Measurements from ENCODE around the gene ZNF692.

- TF ChIP-seq CTCF (IDR thresholded peaks at IDR 0.05; ENCODE audit: insufficient read depth, low read length, poor library complexity, severe bottlenecking) (no peak), EZH2phosphoT487 (conservative IDR thresholded peaks at IDR 0.05; ENCODE audit: low read length) (no peak)
Observed at GRCh38 chr1:248850536-248851251, 8.2 kb downstream of the ZNF692 start.

Measured in SU-DHL-6 (cell line).